ENCODE results near the gene CHMP4A. TPM values are rescaled to one million over a fixed set of nuclear protein-coding genes. Genes with fewer than 3 reads are reported as not detected.
A peak's percentile ranks its signal among the peaks of the same experiment; 100 is the strongest.

The CHMP4A gene
- total and polyA plus RNA-seq, 9 of the 15 experiments (the other 6 are each of a cell fraction or from before 2014, with no cell fraction given) = 28.8 to 104 (median 52.7) TPM

DNA sequence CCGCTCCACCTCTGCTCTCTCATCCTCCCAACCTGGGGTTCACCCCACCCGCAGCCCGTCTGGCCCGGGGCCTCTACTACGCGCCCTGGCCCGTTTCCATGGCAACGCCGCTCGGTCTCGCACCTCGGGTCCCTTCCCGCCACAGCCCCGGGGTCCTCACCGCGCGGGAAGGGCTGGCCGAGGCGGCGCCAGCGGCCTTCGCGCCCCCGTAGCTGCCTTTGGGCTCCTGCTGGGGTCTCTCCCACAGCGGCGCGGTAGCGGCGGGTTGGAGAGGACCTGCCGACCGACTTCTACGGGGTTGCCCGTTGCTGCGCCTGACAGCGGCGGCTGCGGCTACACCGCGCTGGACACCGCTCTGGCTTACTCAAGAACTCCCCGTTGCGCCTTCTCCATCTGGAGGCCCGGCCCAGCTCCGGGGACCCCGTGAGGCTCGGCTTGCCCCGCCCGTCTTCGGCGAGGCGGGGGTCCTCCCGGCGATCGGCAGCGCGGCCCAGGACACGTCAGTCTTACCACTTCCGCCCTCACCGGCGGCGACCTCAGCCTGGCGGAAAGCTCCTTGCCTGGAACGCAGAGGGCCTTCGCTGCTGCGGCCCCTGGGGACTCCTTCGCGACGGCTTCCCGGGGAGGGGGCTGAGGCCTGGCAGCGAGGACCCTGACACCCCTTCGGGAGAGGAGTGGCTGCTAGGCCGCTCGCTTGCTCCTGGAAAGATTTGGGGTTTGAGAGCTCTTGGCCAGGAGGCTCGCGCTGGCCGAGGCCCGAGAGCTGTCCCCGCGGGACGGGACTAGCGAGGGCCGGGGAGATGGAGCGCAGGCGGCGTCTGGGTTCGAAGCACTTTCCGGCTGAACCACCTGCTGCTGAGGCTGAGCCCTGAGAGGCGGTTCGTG is 17.9 kb downstream of the CHMP4A start, which contains the start of gene TM9SF1 (continued):
- TF ChIP-seq, protein P1, sequence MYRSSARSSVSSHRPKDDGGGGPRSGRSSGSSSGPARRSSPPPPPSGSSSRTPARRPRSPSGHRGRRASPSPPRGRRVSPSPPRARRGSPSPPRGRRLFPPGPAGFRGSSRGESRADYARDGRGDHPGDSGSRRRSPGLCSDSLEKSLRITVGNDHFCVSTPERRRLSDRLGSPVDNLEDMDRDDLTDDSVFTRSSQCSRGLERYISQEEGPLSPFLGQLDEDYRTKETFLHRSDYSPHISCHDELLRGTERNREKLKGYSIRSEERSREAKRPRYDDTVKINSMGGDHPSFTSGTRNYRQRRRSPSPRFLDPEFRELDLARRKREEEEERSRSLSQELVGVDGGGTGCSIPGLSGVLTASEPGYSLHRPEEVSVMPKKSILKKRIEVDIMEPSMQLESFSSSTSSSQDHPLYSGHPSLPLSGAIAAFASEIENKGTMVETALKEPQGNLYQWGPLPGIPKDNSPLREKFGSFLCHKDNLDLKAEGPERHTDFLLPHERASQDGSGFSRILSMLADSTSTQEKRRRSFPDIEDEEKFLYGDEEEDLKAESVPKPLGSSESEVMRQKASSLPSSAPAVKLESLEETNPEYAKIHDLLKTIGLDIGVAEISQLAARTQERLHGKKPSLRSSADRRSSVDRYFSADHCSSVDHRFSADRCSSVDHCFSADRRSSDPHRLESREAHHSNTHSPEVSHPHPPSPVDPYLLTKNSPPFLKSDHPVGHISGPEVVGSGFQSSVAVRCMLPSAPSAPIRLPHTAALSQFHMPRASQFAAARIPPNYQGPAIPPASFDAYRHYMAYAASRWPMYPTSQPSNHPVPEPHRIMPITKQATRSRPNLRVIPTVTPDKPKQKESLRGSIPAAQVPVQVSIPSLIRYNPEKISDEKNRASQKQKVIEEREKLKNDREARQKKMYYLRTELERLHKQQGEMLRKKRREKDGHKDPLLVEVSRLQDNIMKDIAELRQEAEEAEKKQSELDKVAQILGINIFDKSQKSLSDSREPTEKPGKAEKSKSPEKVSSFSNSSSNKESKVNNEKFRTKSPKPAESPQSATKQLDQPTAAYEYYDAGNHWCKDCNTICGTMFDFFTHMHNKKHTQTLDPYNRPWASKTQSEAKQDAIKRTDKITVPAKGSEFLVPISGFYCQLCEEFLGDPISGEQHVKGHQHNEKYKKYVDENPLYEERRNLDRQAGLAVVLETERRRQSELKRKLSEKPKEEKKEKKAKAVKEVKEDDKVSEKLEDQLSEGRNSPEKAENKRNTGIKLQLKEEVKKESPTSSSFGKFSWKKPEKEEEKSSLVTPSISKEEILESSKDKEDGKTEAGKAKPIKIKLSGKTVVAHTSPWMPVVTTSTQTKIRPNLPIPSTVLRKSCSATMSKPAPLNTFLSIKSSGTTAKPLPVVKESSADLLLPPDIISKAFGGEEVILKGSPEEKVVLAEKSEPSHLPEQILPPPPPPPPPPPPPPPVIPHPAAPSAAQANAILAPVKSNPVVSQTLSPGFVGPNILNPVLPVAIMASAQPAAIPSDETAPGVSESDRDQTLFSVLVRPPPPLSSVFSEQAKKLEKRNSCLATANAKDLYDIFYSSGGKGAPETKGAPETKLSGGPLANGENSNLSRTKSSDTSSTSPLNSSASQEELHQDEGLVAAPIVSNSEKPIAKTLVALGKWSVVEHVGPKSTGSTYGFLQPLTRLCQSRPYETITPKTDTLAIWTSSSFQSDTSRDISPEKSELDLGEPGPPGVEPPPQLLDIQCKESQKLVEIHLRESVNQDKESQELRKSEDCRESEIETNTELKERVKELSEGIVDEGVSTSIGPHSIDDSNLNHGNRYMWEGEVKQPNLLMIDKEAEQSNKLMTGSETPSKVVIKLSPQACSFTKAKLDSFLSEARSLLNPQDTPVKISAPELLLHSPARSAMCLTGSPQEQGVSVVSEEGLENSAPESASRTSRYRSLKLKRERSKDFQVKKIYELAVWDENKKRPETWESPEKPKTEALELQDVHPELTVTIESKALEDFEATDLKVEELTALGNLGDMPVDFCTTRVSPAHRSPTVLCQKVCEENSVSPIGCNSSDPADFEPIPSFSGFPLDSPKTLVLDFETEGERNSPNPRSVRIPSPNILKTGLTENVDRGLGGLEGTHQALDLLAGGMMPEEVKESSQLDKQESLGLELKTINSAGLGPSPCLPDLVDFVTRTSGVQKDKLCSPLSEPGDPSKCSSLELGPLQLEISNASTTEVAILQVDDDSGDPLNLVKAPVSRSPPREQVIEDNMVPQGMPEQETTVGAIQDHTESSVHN (IDR thresholded peaks at IDR 0.05; ENCODE audit: borderline replicate concordance in 1 of 2, low read depth in 1 of 2) = no peak
- TF ChIP-seq, protein P2, sequence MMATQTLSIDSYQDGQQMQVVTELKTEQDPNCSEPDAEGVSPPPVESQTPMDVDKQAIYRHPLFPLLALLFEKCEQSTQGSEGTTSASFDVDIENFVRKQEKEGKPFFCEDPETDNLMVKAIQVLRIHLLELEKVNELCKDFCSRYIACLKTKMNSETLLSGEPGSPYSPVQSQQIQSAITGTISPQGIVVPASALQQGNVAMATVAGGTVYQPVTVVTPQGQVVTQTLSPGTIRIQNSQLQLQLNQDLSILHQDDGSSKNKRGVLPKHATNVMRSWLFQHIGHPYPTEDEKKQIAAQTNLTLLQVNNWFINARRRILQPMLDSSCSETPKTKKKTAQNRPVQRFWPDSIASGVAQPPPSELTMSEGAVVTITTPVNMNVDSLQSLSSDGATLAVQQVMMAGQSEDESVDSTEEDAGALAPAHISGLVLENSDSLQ (IDR thresholded peaks at IDR 0.05) = peak; percentile 71
- TF ChIP-seq NONO (IDR thresholded peaks at IDR 0.05; ENCODE audit: low read depth in 2 of 2, low read length in 1 of 2) (no peak), ESRRB (CRISPR knock-in tag; IDR thresholded peaks at IDR 0.05; ENCODE audit: borderline replicate concordance) (no peak), CHD2 (IDR thresholded peaks at IDR 0.05; ENCODE audit: low read depth, low read length) (no peak), HOXB6 (CRISPR knock-in tag; IDR thresholded peaks at IDR 0.05; ENCODE audit: borderline replicate concordance) (no peak), TCF7 (IDR thresholded peaks at IDR 0.05; ENCODE audit: borderline replicate concordance) (no peak), JUND (IDR thresholded peaks at IDR 0.05; ENCODE audit: borderline replicate concordance, low read depth, low read length) (peak; percentile 80), JUND (tag; IDR thresholded peaks at IDR 0.05; ENCODE audit: borderline replicate concordance, low read depth, low read length) (peak; percentile 37; the same call in 1 of the 3 replicates)
- TF ChIP-seq, protein P3, sequence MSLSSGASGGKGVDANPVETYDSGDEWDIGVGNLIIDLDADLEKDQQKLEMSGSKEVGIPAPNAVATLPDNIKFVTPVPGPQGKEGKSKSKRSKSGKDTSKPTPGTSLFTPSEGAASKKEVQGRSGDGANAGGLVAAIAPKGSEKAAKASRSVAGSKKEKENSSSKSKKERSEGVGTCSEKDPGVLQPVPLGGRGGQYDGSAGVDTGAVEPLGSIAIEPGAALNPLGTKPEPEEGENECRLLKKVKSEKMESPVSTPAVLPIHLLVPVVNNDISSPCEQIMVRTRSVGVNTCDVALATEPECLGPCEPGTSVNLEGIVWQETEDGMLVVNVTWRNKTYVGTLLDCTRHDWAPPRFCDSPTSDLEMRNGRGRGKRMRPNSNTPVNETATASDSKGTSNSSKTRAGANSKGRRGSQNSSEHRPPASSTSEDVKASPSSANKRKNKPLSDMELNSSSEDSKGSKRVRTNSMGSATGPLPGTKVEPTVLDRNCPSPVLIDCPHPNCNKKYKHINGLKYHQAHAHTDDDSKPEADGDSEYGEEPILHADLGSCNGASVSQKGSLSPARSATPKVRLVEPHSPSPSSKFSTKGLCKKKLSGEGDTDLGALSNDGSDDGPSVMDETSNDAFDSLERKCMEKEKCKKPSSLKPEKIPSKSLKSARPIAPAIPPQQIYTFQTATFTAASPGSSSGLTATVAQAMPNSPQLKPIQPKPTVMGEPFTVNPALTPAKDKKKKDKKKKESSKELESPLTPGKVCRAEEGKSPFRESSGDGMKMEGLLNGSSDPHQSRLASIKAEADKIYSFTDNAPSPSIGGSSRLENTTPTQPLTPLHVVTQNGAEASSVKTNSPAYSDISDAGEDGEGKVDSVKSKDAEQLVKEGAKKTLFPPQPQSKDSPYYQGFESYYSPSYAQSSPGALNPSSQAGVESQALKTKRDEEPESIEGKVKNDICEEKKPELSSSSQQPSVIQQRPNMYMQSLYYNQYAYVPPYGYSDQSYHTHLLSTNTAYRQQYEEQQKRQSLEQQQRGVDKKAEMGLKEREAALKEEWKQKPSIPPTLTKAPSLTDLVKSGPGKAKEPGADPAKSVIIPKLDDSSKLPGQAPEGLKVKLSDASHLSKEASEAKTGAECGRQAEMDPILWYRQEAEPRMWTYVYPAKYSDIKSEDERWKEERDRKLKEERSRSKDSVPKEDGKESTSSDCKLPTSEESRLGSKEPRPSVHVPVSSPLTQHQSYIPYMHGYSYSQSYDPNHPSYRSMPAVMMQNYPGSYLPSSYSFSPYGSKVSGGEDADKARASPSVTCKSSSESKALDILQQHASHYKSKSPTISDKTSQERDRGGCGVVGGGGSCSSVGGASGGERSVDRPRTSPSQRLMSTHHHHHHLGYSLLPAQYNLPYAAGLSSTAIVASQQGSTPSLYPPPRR (CRISPR knock-in tag; IDR thresholded peaks at IDR 0.05; ENCODE audit: borderline replicate concordance) = no peak

All from K562 (cell line).